Prostate gland (tissue), 2 donors: ENCODE results near the gene CDC42BPB.

Experiments
- POLR2A ChIP-seq: fragments of 450-650 bp; IDR thresholded peaks from one replicate; pipeline ENCODE4 v1.6.1; 2016; ENCODE audit warnings: antibody characterized with exemption, mild to moderate bottlenecking
- POLR2AphosphoS5 ChIP-seq: sonication (generic); formaldehyde crosslinking; IDR thresholded peaks from one replicate; pipeline ENCODE4 v1.6.1; 2017; ENCODE audit warnings: antibody characterized with exemption
- TF ChIP-seq, protein P1 (sequence below), 4 experiments: fragments of 200-600 bp in 2 of 4; fragments of 450-650 bp in 2 of 4; sonication (generic) in 2 of 4; IDR thresholded peaks; 1 replicate in 3 of 4; 2 replicates in 1 of 4; pipeline ENCODE4 v1.5.1; 2016 to 2019; ENCODE audit warnings: antibody characterized with exemption in 4 of 4, mild to moderate bottlenecking in 2 of 4, moderate library complexity in 2 of 4

DNA sequence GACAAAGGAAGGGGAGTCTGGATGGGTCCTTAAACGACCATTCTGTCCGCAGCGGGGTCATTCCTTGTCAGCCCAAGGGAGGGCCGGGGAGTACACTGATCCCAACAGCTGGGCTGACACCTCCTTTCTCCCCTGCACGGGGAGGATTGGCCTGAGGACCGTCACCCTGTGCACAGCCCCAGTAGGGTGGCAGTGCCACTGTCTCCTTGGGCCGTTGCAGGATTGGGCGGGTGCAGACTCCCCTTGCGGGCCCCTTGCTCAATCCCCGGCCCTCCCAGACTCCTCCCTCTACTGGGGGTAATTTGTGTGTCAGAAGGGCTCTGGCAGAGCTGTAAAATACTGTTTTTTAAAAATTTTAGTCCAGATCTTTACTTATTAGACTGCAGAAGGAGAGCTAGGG lies 147.4 kb downstream of the CDC42BPB start:
- TF ChIP-seq POLR2AphosphoS5 = no peak
- TF ChIP-seq, protein P1, sequence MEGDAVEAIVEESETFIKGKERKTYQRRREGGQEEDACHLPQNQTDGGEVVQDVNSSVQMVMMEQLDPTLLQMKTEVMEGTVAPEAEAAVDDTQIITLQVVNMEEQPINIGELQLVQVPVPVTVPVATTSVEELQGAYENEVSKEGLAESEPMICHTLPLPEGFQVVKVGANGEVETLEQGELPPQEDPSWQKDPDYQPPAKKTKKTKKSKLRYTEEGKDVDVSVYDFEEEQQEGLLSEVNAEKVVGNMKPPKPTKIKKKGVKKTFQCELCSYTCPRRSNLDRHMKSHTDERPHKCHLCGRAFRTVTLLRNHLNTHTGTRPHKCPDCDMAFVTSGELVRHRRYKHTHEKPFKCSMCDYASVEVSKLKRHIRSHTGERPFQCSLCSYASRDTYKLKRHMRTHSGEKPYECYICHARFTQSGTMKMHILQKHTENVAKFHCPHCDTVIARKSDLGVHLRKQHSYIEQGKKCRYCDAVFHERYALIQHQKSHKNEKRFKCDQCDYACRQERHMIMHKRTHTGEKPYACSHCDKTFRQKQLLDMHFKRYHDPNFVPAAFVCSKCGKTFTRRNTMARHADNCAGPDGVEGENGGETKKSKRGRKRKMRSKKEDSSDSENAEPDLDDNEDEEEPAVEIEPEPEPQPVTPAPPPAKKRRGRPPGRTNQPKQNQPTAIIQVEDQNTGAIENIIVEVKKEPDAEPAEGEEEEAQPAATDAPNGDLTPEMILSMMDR (IDR thresholded peaks at IDR 0.05) = no peak
- no peak for TF ChIP-seq POLR2A
